Immature natural killer cell (primary cell): Measurements from ENCODE around the gene SESN3. TPM values are rescaled to one million over a fixed set of nuclear protein-coding genes. Genes with fewer than 3 reads are reported as not detected.
"Not testable (repeated sequence)": the region's sequence is repeated elsewhere in the genome, so short reads cannot be mapped to it uniquely, and the experiment has no call there.

ENCODE experiments used
- DNase-seq, 3 donors: peaks; one replicate each; pipeline ENCODE4 v3.0.0; 2022; ENCODE audit warnings: mixed read lengths in 1 of 3
- H3K27ac Mint-ChIP-seq, 6 donors: one replicate each; pipeline ENCODE4 v1.8.0; 2020; ENCODE audit warnings: mixed read lengths in 6 of 6, mild to moderate bottlenecking in 5 of 6, inconsistent platforms in 4 of 6, moderate library complexity in 3 of 6
- H3K27me3 Mint-ChIP-seq, 3 donors: one replicate each; pipeline ENCODE4 v1.8.0; 2020 to 2021; ENCODE audit warnings: low read depth in 3 of 3, mild to moderate bottlenecking in 3 of 3, mixed read lengths in 3 of 3, moderate library complexity in 3 of 3, inconsistent platforms in 1 of 3
- H3K36me3 Mint-ChIP-seq, 3 donors: one replicate each; pipeline ENCODE4 v1.8.0; 2020; ENCODE audit warnings: mixed read lengths in 3 of 3, inconsistent platforms in 2 of 3, mild to moderate bottlenecking in 2 of 3
- H3K4me1 Mint-ChIP-seq, 2 donors: one replicate each; pipeline ENCODE4 v1.8.0; 2020; ENCODE audit warnings: inconsistent platforms in 2 of 2, mild to moderate bottlenecking in 2 of 2, mixed read lengths in 2 of 2, moderate library complexity in 1 of 2
- H3K4me3 Mint-ChIP-seq, 5 donors: one replicate each; pipeline ENCODE4 v1.8.0; 2020; ENCODE audit warnings: mild to moderate bottlenecking in 5 of 5, mixed read lengths in 5 of 5, inconsistent platforms in 3 of 5, moderate library complexity in 3 of 5
- H3K9me3 Mint-ChIP-seq, 6 donors: one replicate each; pipeline ENCODE4 v1.8.0; 2020; ENCODE audit warnings: mild to moderate bottlenecking in 6 of 6, mixed read lengths in 6 of 6, inconsistent platforms in 4 of 6, moderate library complexity in 3 of 6
- polyA plus RNA-seq, 3 donors: library from polyadenylated mRNA; unstranded; fragments of 300-500 nt; fragmentation: Illumina TruSeq; gene quantifications; one replicate each; pipeline ENCODE4 v1.2.3, GENCODE V29; 2021

The SESN3 gene
- polyA plus RNA-seq, 3 donors from 2014 or later: 0.29 to 0.45 (median 0.33) TPM

GRCh38 chr11:95222817-95223216, 8.2 kb downstream of the SESN3 start:
- Mint-ChIP-seq H3K4me3 (no peak overlapping the region), H3K36me3 (no peaks in the 10 kb centered on the region), H3K9me3 (no peaks in the 10 kb centered on the region), H3K27me3 (peaks cover 0 to 4% (median 0%) of the 10 kb centered on the region in 3 donors), H3K4me1 (no peaks in the 10 kb centered on the region), H3K27ac (no peak overlapping the region)
- no peak for DNase-seq

GRCh38 chr11:95219599-95219998, 11.4 kb downstream of the SESN3 start:
- no peaks in the 10 kb centered on the region for H3K27me3 Mint-ChIP-seq
- H3K27ac Mint-ChIP-seq: no peak overlapping the region
- no peaks in the 10 kb centered on the region for H3K9me3 Mint-ChIP-seq
- no peak overlapping the region for H3K4me3 Mint-ChIP-seq
- no peaks in the 10 kb centered on the region for H3K36me3 Mint-ChIP-seq
- DNase-seq: no peak
- no peaks in the 10 kb centered on the region for H3K4me1 Mint-ChIP-seq

DNA sequence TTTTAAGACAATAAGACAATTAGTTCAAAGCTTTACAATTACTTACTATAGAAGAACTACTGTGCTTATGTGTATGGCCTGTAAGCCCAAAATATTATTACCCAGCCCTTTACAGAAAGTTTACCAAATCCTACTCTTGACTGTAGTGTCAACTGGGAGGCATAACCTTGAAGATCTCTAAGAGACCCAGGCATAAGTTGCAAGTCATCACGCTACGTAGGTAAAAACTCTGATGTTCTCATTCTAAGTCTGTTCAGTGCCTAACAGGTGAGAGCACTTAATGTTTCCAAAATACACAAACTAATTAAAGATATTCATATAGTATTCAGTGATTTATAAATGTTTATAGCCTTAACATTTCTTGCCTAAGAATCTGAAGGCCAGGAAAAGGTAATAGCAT, 12.9 kb downstream of the SESN3 start:
- Mint-ChIP-seq H3K9me3 (no peaks in the 10 kb centered on the region), H3K27me3 (no peaks in the 10 kb centered on the region), H3K4me3 (no peak overlapping the region), H3K27ac (no peak overlapping the region), H3K4me1 (no peaks in the 10 kb centered on the region), H3K36me3 (no peaks in the 10 kb centered on the region)
- DNase-seq: no peak

DNA sequence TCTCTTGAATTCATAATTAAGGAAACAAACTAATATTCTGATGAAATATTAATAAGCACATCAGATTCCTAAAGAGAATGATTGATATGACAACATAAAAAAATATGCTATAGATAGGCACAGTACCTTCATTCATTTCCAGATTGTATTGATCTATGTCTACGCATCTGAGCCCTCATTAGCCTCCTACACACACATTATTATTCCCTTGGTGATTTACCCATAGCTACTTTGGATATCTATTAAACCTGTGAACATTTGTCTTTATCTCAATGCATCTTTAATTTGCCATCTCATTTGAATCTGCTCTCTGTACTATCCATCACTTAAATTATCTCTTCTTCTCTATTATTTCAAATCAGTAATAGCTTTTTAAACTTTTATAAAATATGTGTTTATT, 18.4 kb downstream of the SESN3 start:
- Mint-ChIP-seq H3K4me3 (no peak overlapping the region), H3K4me1 (no peaks in the 10 kb centered on the region)

DNA sequence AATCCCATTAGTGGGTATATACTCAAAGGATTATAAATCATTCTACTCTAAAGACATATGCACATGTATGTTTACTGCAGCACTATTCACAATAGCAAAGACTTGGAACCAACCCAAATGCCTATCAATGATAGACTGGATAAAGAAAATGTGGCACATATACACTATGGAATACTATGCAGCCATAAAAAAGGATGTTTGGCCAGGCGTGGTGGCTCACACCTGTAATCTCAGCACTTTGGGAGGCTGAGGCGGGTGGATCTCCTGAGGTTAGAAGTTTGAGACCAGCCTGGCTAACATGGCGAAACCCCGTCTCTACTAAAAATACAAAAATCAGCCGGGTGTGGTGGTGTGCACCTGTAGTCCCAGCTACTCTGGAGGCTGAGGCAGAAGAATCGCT, 21.5 kb downstream of the SESN3 start:
- not testable (repeated sequence) for DNase-seq, H3K9me3 Mint-ChIP-seq, H3K27ac Mint-ChIP-seq, H3K36me3 Mint-ChIP-seq, H3K4me1 Mint-ChIP-seq, H3K27me3 Mint-ChIP-seq, H3K4me3 Mint-ChIP-seq

More for the DNA sequence above, 18.4 kb downstream of the SESN3 start:
- no peak overlapping the region for H3K27ac Mint-ChIP-seq
- peaks cover 0 to 9% (median 7%) of the 10 kb centered on the region in 3 donors for H3K36me3 Mint-ChIP-seq
- no peak for DNase-seq
- H3K9me3 Mint-ChIP-seq: peaks cover 0 to 3% (median 0%) of the 10 kb centered on the region in 6 donors
- peaks cover 0 to 4% (median 0%) of the 10 kb centered on the region in 3 donors for H3K27me3 Mint-ChIP-seq

GRCh38 chr11:95200781-95201457, 30.1 kb downstream of the SESN3 start:
- Mint-ChIP-seq H3K4me1 (peaks cover 13 to 16% of the 10 kb centered on the region in 2 donors), H3K4me3 (no peak overlapping the region), H3K36me3 (no peaks in the 10 kb centered on the region), H3K27me3 (peaks cover 0 to 3% (median 0%) of the 10 kb centered on the region in 3 donors), H3K27ac (no peak overlapping the region), H3K9me3 (no peaks in the 10 kb centered on the region)
- no peak for DNase-seq

GRCh38 chr11:95195831-95196230, 35.2 kb downstream of the SESN3 start:
- Mint-ChIP-seq H3K27me3 (peaks cover 0 to 3% (median 0%) of the 10 kb centered on the region in 3 donors), H3K9me3 (no peaks in the 10 kb centered on the region), H3K36me3 (peaks cover 0 to 3% (median under 1%) of the 10 kb centered on the region in 3 donors), H3K27ac (no peak overlapping the region), H3K4me3 (no peak overlapping the region), H3K4me1 (peaks cover 15 to 16% of the 10 kb centered on the region in 2 donors)
- DNase-seq: no peak

DNA sequence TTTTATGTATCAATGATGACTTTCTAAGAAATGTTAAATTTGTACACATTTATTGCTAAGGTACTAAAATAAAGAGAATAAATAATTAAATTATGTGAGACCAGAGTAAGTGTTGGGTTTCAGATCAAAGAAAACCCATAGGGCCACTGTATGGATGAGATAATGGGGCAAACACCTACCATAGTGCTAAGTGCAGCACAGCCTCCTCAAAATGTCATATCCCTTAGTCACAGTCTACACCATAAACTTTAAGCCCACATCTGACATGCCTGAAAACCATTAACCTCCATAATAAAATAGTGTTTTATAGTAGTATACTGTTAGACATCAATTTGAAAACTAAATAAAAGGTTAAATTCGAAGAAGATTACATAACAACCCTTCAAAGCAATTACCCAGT, 37.5 kb downstream of the SESN3 start:
- peaks cover 0 to 3% (median 1%) of the 10 kb centered on the region in 3 donors for H3K27me3 Mint-ChIP-seq
- H3K9me3 Mint-ChIP-seq: no peaks in the 10 kb centered on the region
- no peak for DNase-seq
- H3K4me3 Mint-ChIP-seq: no peak overlapping the region
- H3K27ac Mint-ChIP-seq: no peak overlapping the region
- peaks cover 15 to 16% of the 10 kb centered on the region in 2 donors for H3K4me1 Mint-ChIP-seq
- H3K36me3 Mint-ChIP-seq: peaks cover 0 to 10% (median 9%) of the 10 kb centered on the region in 3 donors

DNA sequence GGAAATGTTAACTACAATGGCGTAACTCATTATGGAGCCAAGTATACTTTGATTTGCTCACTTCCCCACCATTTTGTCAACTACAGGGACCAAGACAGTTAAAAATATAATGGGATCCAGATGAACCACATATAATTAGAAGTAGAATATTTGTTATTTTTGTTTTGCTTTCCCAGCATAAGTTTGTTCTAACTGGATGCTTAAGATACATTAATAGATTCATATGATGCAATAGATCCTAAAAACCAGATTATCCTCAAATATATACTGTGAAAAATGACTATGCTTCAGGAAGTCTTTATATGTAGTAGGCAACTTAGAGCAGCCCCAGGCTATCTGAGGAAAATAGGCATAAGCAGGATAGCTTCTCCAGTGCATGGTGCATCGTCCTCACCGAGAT, 38.3 kb downstream of the SESN3 start:
- H3K9me3 Mint-ChIP-seq: no peaks in the 10 kb centered on the region
- H3K27me3 Mint-ChIP-seq: peaks cover 0 to 3% (median 1%) of the 10 kb centered on the region in 3 donors
- H3K4me1 Mint-ChIP-seq: peaks cover 15 to 16% of the 10 kb centered on the region in 2 donors
- H3K4me3 Mint-ChIP-seq: no peak overlapping the region
- no peak for DNase-seq
- H3K27ac Mint-ChIP-seq: no peak overlapping the region
- peaks cover 0 to 10% (median 9%) of the 10 kb centered on the region in 3 donors for H3K36me3 Mint-ChIP-seq

DNA sequence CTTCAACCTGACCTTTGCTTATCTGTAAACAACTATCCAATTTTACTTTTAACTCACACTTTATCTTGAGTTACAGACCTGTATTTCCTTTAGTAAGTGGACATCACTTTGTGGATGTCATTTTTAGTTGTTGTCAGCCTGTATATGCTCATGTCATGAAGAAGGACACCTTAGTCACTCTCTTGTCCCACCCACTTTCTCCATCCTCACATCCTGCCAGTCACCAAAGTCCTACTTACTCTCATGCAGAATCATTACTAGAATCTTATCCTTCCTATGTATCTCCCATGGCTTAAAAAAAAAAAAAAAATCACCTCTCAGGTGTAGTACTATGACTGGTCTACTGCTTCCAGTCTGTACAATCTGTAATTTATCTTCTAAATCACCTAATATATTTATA, 43.3 kb downstream of the SESN3 start:
- Mint-ChIP-seq H3K4me3 (no peak overlapping the region), H3K36me3 (peaks cover 7 to 20% (median 20%) of the 10 kb centered on the region in 3 donors), H3K9me3 (no peaks in the 10 kb centered on the region)

GRCh38 chr11:95182397-95182796, 48.6 kb downstream of the SESN3 start:
- peaks cover 12 to 17% (median 16%) of the 10 kb centered on the region in 3 donors for H3K36me3 Mint-ChIP-seq
- no peak for DNase-seq
- no peak overlapping the region for H3K4me3 Mint-ChIP-seq
- H3K9me3 Mint-ChIP-seq: no peaks in the 10 kb centered on the region
- no peaks in the 10 kb centered on the region for H3K4me1 Mint-ChIP-seq
- H3K27me3 Mint-ChIP-seq: peaks cover 0 to 2% (median 0%) of the 10 kb centered on the region in 3 donors
- no peak overlapping the region for H3K27ac Mint-ChIP-seq

More for the DNA sequence above, 43.3 kb downstream of the SESN3 start:
- Mint-ChIP-seq H3K27me3 (peaks cover 0 to 2% (median 1%) of the 10 kb centered on the region in 3 donors), H3K27ac (no peak overlapping the region), H3K4me1 (no peaks in the 10 kb centered on the region)
- DNase-seq: no peak

GRCh38 chr11:95175818-95176380, 55.1 kb downstream of the SESN3 start:
- Mint-ChIP-seq H3K9me3 (no peaks in the 10 kb centered on the region), H3K27me3 (peaks cover 0 to 2% (median 0%) of the 10 kb centered on the region in 3 donors), H3K4me3 (no peak overlapping the region), H3K36me3 (peaks cover 3 to 17% (median 4%) of the 10 kb centered on the region in 3 donors), H3K27ac (no peak overlapping the region), H3K4me1 (no peaks in the 10 kb centered on the region)
- DNase-seq: no peak

DNA sequence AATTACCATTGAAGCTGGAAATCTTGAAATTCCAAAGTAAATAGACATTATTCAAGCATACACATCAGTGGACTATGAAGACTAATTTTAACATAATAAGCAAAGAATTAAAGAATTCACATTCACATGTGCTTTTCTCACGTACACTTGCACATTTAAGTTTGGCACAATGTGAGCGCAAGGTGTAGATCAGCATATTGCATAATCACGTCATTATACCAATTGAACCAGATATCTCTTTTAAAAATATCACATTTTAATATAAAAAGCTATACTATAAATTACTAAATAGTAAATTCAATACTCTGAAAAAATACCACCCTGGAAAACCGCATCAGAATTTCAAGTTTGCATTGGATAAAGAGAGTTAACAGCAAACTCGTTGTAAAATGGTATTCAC, 60.7 kb downstream of the SESN3 start:
- no peaks in the 10 kb centered on the region for H3K27me3 Mint-ChIP-seq
- no peaks in the 10 kb centered on the region for H3K4me1 Mint-ChIP-seq
- no peak overlapping the region for H3K27ac Mint-ChIP-seq
- no peak for DNase-seq
- H3K36me3 Mint-ChIP-seq: peaks cover 0 to 7% (median 0%) of the 10 kb centered on the region in 3 donors
- H3K9me3 Mint-ChIP-seq: no peaks in the 10 kb centered on the region
- H3K4me3 Mint-ChIP-seq: no peak overlapping the region

- no peaks in the 10 kb centered on the region for H3K9me3 Mint-ChIP-seq
- H3K27ac Mint-ChIP-seq: no peak overlapping the region
- peaks cover 0 to 2% (median 0%) of the 10 kb centered on the region in 3 donors for H3K36me3 Mint-ChIP-seq
- H3K4me3 Mint-ChIP-seq: no peak overlapping the region
- H3K27me3 Mint-ChIP-seq: peaks cover 0 to 1% (median 0%) of the 10 kb centered on the region in 3 donors
- no peaks in the 10 kb centered on the region for H3K4me1 Mint-ChIP-seq
- no peak for DNase-seq
These were observed 64.2 kb downstream of the SESN3 start for GRCh38 chr11:95166781-95167180.
